ENCODE measurements around the gene CEP152.

Gene CEP152

GRCh38 chr15:48766196-48766595 lies 44.7 kb downstream of the CEP152 start:
- no peak for DNase-seq

DNA sequence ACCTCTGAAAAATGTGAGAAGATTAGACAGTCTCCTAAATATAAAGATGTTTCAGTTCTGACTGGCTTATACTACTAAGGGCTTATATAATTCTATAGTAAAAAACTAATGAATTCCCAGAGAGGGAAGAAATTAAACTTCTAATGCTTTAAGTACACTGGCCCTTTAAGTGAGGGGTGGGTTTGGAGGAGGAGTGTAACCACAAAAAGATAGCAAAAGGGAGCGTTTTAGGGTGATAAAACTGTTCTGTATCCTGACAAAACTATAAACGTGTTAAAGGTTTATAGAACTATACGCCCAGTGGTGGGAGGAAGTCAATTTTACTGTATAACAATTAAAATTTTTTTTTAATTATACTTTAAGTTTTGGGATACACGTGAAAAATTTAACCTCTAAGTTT lies 45.8 kb downstream of the CEP152 start:
- DNase-seq, result no peak

- DNase-seq, result no peak
These were observed 49.3 kb downstream of the CEP152 start for GRCh38 chr15:48761393-48762158.

GRCh38 chr15:48759921-48760320 lies 50.9 kb downstream of the CEP152 start:
- DNase-seq, result no peak

DNA sequence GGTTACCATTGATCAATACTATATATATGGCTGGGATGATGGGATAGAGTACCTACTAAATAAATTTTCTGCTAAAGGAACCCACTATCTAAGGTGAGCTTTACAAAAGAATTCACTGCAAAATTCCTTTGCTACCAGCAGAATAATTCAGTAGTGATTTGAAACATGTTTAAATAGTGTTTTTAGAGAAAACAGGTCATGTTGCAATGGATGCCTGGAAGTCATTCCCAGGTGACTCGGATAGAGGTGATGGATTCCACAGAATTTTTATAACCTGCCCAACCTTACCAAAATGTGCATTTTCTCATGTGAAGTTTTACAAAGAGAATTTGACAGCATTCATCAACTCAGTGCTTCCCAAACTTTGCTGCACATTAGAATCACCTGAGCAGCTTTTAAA lies 53.2 kb downstream of the CEP152 start:
- DNase-seq, result no peak

DNA sequence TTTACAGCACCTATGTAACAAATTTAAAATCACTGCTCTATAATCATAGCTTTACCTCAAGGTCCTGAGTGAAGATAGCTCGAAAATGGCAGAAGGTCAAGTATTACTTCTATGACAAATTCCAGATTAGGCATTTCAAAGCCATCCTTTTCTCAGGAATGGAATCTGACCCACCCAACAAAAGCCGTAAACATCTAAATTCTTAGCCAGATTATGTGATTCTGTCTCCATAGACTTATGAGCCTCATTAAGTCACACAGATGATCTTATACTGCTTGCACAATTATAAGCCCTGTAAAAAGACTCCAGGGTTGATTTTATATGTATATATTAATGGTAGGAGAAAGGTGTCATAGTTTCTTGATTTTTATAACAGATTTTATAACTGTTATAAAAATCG lies 56.9 kb downstream of the CEP152 start:
- DNase-seq, result no peak

DNA sequence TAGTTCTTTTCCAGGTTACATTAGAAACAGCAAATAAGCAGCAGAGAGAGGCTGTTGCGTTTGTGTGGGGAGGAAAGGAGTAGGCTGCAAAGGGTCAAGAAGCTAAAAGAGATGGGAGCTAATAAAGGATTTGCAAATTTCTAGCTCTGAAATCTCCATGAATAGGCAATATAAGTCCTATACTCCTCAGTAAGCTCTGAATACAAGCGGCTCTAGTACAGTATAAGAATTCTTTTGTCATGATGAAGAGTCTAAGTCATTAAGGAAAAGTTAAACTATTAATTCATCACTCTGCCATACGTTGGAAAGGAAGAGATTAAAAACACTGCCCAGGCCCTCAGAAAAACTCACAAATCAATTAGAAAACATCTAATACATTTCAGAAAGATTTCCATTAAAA lies 59.3 kb downstream of the CEP152 start:
- DNase-seq, result no peak

- no peak for DNase-seq
These were observed 62.3 kb downstream of the CEP152 start for GRCh38 chr15:48748535-48748934.

GRCh38 chr15:48733615-48734014 lies 77.3 kb downstream of the CEP152 start:
- DNase-seq, result no peak

- no peak for DNase-seq
These were observed 80.4 kb downstream of the CEP152 start for GRCh38 chr15:48730506-48730905.

DNA sequence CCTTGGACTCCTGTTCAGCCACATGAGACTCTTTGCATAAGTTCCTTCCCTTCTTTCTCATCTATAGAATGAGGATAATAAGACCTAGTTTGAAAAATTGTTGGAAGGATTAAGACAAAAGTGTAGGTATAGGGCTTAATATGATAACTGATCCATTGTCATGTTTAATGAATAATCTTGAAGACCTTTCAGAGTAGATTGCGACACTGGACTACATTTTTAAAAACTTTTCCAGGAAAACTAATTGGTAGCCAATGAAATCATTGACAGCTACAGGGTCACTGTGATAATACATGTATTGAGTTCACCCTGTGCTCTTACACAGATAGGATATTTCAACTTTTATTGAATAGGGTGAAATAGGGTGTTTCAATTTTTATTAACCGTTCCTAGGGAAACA lies 86.9 kb downstream of the CEP152 start:
- no peak for DNase-seq

GRCh38 chr15:48722764-48723661 lies 87.9 kb downstream of the CEP152 start:
- DNase-seq, result no peak

DNA sequence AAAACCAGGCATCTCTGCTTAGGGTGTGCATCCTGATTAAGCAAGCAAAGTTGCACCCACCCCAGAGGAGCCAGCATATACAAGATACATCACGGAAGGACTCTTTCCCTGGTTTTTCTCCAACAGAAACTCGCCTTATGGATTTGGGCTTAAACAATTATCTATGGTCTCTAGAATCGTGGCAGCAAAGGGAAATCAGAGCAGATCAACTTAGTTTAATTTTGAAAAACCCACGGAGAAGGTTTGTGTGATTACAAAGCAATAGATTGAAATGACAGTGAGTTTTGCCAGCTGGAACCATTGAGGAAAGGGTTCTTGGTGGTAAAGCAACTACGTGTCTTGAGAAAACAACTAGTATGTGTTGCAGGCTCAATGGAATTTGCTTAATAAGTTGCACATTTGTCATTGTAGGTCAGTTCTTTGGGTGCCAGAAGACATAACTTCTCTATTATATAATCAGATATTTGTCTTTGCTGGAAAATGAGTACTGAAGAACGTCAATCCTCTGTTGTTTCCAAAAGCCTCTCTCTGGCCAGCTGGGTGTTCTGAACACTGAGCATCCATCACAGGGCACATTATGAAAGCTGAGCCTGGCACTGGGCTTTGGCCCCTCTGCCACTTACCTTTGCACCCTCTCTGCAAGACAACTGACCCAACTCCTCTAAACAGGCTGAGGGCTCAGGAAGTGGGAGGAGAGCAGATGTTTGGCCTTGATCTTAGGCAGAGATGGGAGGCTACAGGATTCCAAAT lies 89.6 kb downstream of the CEP152 start:
- no peak for DNase-seq

DNA sequence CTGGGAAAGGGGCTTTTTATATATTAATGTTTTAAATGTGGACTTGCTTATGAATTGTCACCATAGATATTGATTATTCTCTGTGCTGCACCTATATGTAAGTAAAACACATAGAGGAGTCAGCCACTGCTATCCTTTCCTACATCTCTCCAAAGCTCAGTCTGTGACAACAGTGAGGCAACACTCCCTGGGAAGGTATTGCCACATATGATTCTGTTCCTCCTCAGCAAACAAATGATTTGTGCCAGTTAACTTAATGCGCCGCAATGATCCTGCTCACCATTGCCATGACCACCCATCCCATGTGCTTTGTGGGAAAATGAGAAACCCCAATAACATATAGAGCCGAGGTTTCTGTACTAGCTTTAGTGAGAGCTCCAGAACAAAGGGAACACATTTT lies 90.2 kb downstream of the CEP152 start:
- DNase-seq, result no peak

DNA sequence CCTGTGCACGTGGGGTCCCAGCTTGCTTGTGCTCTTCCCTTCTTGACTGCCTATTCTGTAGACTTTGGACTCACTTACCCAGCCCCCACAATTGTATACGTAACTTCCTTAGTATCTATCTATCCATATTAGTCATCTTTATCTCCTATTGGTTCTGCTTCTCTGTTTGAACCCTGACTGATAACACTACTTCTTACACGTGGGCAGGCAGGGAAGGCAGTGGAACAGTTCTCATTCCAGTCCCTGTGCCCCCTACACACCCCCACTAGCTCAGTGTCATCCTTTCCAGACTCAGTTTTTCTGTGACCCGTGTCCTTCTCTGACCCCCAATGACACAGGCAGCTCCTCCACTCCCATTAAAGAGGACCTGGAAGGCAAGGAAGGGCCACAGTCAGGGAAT lies 91.2 kb downstream of the CEP152 start:
- DNase-seq, result no peak

- no peak for DNase-seq
These were observed 92.2 kb downstream of the CEP152 start for GRCh38 chr15:48718646-48719045.

- no peak for DNase-seq
These were observed 93.4 kb downstream of the CEP152 start for GRCh38 chr15:48717458-48717857.

DNA sequence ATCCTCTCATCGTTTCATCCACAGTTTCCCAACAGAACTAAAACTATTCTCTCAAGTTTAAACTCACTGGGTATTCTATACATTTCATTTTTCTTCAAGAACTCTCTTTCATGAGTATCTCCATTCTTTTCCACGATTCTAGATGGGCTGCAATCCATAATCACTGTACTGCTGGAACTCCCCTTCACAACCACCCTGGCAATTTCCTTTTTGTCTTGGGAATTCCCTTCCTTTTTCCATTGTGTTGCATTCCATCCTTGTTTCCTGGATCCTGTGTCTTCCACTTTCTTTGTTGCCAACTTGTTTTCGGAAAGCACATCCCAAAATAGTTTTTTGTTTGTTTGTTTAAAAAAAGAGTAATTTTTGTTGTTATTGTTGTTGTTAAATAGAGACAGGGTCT lies 98.3 kb downstream of the CEP152 start:
- no peak for DNase-seq

DNA sequence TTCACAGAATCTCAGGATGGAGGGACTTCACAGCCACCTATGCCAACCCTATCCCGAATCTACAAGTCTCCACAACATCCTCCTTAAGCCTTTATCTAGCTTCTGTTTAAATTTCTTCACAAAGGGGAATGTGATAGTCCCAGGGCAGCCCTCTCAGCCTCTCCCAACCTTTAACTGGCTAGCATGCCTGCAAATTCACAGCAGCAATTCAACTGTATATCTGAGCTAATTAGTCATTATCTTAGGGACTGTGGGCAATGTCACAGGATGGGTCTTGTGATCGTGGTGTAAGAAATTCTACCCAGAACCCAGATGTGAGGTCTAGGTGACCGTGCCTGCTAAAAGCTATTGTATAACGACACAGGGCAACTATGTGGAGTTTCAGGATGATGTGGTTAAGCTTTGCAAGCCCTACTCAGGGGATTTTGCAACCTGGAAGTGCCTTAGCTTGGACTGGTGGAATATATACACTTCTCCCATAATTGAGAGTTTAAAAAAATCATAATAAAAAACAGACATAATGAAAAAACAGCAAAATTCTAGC lies 99.8 kb downstream of the CEP152 start:
- no peak for DNase-seq

DNA sequence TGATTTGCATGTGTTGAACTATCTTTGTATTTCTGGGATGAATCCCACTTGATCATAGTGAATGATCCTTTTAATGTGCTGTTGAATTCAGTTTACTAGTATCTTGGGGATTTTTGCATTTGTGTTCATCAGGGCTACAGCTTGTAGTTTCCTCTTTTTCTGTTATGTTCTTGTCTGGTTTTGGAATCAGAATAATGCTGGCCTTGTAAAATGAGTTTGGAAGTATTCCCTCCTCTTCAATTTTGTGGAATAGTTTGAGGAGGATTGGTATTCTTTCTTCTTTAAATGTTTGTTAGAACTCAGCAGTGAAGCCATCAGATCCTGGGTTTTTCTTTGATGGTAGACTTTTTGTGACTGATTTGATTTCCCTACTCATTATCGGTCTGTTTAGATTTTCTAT lies 102.2 kb downstream of the CEP152 start:
- no peak for DNase-seq

- no peak for DNase-seq
These were observed 105.5 kb downstream of the CEP152 start for GRCh38 chr15:48705381-48705780.

- no peak for DNase-seq
These were observed 107.3 kb downstream of the CEP152 start for GRCh38 chr15:48703544-48703943.

- DNase-seq, result no peak
These were observed 108.2 kb downstream of the CEP152 start for GRCh38 chr15:48702569-48703236.

Measured in NCI-H1694 (cell line).